Dermis blood vessel endothelial cell (primary cell): Measurements from ENCODE around the gene GADL1. TPM values are rescaled to one million over a fixed set of nuclear protein-coding genes. Genes with fewer than 3 reads are reported as not detected.

Experiments
- DNase-seq: peaks from one replicate; pipeline ENCODE4 v3.0.0; 2010
- total RNA-seq: library from RNA; depleted of rRNA; stranded (reverse); fragments of >200 nt; gene quantifications from 2 replicates; pipeline ENCODE4 v1.2.3, GENCODE V29; 2014

GADL1 gene
- total RNA-seq, 1 donor from 2014 or later = not detected

DNA sequence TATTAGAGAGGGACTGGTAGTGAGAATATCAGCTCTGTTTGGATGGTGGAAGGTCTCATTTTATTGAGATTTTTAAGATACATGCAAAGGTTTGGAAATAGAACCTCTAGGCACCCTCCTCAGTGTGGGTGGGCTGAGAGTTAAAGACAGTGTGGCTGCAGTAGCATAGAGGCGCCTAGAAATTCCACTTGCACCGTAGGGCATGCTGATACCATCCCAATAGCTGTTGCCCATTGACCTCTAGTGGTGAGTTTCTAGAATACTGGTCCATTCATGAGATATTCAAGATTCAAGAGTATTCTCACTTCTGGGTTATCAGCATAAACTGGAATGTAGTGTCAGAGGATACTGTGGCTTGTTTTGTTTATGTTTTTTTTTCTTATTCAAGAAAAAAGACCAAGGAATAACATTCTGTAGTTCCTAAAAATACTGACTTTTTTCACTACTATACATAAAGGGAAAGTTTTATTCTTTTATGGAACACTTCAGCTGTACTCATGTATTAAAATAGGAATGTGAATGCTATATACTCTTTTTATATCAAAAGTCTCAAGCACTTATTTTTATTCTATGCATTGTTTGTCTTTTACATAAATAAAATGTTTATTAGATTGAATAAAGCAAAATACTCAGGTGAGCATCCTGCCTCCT is 200.9 kb downstream of the GADL1 start:
- peak; percentile 86 for DNase-seq

- DNase-seq = no peak
Measured at GRCh38 chr3:30692498-30693130, 201.8 kb downstream of the GADL1 start.

- DNase-seq = no peak
Measured at GRCh38 chr3:30691944-30692343, 202.5 kb downstream of the GADL1 start.

DNA sequence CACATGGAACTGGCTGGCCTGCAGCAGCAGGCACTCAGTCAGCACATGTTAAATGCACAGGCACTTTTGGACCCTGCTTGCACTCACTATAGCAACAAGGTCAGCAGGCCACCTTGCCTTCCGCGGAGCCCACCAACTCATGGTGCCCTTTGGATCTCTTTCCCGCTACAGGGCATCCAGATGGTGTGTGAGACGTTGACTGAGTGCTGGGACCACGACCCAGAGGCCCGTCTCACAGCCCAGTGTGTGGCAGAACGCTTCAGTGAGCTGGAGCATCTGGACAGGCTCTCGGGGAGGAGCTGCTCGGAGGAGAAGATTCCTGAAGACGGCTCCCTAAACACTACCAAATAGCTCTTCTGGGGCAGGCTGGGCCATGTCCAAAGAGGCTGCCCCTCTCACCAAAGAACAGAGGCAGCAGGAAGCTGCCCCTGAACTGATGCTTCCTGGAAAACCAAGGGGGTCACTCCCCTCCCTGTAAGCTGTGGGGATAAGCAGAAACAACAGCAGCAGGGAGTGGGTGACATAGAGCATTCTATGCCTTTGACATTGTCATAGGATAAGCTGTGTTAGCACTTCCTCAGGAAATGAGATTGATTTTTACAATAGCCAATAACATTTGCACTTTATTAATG is 203.1 kb downstream of the GADL1 start:
- DNase-seq = peak; percentile 63

DNA sequence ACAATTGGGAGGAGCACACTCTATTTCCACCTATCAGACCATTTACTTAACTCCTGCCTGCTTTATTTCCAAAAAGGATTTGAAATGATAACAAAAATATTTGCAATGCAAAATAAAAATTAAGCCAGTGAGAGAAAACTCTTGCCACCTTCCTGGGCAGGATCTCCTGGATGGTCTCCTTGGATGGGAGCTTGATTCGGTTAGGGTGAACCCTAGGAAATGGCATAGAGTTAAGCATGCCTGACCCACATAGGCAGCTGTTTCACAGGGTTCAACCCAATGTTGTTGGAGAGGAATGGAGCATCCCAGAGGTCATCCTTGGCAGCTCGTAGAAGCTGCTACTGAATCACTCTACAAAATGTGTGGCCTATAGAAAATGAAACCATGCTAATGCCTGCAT is 204.3 kb downstream of the GADL1 start:
- no peak for DNase-seq

GRCh38 chr3:30688776-30689641 is 205.5 kb downstream of the GADL1 start:
- DNase-seq = peak; percentile 73

DNA sequence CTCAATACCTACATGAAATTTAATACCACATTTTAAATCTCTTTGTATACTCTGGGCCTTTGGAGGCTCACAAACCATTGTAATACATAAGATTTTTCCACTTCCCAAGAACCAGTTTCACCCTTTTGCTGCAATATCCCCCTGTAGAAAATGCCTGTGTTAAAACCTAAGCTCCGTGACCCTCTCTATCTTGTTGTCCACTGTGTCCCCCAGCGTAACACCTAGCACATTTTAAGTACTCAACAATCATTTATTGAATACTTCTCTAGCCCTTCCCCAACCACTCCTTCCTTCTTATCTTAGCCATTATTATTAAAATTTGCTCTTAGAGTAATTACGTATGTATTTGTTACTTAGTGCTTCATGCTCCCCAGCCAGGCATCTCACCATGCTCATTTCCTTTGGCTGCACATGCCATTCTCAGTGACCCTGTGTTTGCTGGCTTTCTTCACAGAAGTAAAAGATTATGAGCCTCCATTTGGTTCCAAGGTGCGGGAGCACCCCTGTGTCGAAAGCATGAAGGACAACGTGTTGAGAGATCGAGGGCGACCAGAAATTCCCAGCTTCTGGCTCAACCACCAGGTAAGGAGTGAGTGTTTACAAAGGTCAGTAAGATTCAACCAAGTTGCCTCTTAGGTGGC is 206.4 kb downstream of the GADL1 start:
- no peak for DNase-seq

DNA sequence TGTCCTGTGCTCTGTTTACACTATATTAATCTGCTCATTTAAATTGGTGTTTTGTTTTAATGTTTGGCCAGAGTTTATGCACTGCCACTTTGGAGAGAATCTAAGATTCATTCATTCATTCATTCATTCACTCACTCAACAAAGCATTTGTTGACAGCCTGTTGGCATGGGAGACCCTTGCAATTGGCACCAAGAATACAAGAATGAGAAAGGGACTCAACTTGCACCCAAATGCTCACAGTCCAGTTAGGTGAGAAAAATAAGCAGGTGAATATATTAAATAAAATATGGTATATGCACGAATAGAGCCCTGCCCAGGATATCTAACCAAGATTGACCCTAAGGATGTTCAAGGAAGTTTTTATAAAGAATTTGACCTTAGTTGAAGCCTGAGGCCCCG is 207.7 kb downstream of the GADL1 start:
- no peak for DNase-seq

DNA sequence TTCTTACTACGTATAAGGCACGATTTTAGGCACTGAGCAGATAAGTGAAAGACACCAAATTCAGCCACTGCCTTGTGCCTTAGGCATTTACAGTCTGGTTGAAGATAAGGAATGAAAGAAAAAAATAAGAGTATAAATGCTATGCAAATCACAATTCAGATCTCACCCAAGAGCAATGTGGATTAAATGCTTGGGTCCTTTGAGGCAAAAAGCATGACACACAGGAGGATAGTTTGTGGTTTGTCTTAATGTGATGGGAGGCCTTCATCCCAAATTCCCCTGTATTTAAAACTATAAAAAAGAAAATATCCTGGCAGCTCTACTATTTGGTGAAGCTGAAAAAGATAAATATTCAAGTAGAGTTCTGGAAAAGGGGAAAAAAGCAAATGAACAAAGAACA is 208.3 kb downstream of the GADL1 start:
- DNase-seq = no peak

GRCh38 chr3:30685267-30685667 is 209.2 kb downstream of the GADL1 start:
- no peak for DNase-seq

DNA sequence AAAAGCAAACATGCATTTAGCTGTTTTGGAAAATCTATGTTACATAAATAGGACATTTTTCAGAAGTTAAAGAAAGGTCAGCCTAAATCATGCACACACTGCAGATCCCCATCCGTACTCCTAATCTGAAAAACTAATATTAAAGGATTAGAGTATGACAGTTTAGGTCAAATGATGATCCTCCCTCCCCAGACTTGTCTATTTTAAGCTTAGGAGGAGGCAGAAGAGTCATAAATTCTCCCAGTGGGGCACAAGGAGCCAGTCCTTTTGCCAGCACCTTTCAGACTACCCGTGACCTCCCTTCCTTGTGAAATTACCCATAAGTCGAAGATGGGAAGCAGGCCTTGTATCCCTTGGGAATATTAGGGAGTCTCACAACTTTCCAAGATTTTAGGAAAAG is 210.1 kb downstream of the GADL1 start:
- DNase-seq = no peak

- no peak for DNase-seq
Measured at GRCh38 chr3:30683769-30684168, 210.7 kb downstream of the GADL1 start.

DNA sequence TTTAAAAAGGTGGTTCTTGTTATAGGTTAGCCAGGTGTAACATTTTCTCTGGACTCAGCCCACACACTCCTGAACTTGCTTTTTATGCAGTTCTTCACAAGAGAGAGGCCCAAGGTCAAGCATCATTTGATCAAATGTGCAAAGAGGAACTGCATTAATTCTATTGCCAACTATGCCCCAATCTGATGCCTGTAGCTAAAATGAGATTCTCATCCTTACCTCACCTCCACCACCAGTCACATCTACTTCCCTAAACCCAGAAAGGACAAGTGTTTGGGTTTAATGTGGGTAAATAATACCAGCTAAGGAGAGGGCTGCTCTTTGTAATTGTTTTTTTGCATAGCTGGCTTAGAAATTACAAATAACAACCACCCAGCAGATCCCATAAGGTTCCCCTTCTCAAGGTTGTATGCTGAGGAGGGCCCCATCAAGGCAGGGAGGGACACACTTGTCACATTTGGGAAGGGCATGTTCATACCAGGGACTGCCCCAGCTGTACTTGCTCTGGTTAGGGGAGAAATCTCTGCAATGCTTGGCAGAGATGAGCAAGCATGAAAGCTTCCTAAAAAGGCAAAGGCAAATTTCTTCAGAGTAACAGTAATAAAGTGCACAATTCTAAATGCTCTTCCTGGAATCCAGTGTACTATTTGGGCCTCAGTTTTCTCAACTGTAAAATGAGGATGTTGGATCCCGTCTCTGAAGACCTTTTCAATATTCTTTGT is 211.9 kb downstream of the GADL1 start:
- DNase-seq = no peak

GRCh38 chr3:30681649-30682211 is 212.7 kb downstream of the GADL1 start:
- DNase-seq = peak; percentile 97

DNA sequence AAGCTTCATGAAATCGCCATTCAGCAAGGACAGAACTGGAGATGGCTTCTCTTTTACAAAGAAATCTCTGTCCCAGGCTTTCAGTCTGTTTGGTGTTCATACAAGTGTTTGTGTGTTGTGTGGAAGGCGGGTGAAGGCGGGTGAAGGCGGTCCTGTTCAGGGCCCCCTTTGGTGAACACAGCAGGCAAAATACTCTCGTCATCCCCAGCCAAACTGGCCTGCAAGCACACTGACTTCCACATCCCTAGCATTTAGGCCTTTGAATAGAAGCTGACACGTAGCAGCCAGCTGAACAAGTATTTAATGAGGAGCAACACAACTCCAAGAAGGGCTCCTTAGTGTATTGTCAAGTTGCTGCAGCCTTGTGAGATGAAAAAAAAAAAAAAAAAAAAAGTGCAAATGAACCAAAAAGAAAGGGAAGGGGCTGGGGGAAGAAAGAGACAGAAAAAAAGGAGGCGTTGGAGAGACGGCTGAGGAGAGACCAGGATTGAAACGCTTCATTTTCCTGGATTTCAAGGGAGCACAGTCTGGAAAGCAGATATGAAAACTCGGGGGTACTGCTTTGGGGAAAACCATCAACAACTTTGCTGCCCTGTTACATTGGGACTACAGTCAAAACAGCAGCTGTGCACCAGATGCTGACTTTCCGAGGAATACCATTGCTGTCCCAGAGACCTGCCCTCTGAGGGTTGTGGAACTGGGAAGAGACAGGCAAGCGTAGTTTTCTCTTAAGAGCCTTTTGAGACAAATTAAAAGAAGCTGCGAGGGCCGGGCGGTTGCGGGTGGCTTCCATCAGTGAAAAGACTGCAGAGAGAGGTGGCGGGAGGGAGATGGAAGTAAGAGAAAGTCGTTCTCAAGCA is 213.4 kb downstream of the GADL1 start:
- peak; percentile 54 for DNase-seq

DNA sequence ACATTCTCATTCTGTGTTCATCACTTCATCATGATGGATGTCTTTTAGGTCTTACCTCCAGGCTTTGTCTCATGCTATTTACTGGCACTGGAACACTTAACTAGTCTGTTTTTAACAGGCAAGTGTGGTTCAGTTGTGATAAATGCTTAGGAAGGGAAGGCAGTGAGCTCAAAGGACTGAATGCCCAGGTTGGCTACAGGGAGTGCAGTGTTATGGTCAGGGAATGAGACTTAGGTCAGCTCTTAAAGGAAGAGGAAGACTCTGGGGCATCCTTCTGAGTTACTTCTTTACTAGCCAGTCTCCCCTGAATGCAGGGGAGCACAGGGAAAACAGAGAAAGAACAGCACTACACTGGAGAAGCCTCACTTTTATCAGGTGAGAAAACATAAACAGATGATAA is 215.4 kb downstream of the GADL1 start:
- no peak for DNase-seq

DNA sequence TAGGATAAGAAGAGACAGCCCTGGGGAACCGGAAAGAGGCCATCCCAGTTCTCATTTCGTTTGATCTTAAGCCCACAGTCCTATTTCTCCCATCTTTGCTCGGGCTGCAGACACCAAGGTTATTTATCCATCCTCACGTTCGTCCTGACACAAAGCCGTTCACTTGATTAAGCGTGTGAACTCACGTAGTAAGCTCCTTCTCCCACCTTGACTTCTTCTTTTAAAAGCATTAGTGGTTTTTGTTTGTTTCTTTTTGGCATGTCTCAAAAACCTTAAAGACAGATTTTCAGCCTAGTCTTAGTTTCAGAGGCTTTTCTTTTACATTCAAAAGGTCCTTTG is 217.1 kb downstream of the GADL1 start:
- no peak for DNase-seq

GRCh38 chr3:30676424-30677346 is 217.8 kb downstream of the GADL1 start:
- DNase-seq = no peak
